Measurements from ENCODE around the gene ZBTB34. TPM values are rescaled to one million over a fixed set of nuclear protein-coding genes. Genes with fewer than 3 reads are reported as not detected.
A peak's percentile ranks its signal among the peaks of the same experiment; 100 is the strongest.

Gene ZBTB34
- total RNA-seq, 1 donor from 2014 or later, result 16.1 TPM

DNA sequence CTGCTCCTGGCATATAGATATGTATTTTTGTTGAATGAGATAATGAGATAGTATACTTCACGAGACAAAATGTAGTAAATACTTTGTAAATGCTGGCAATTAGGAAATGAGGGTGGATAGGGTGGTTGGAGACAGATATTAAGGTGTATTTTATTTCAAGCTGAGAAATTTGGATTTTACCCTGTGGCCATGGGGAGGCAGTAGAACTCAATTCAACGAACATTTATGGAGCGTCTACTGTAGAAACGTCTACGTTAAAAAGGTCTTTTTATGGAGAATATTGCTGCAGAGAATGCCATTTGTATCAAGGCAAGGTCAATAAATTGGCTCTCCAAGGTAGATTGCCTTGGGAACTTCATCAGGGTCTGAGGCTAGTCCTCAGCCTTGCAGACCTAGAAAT lies 32.6 kb downstream of the ZBTB34 start:
- no peaks in the 10 kb centered on the region for H3K27me3 Mint-ChIP-seq (ENCODE audit: low read depth)
- no peak for DNase-seq (ENCODE audit: low read depth, low spot score)
- H3K9me3 Mint-ChIP-seq, result no peaks in the 10 kb centered on the region
- H3K4me1 Mint-ChIP-seq, result peaks cover 8% of the 10 kb centered on the region
- H3K36me3 Mint-ChIP-seq (ENCODE audit: low read depth), result no peaks in the 10 kb centered on the region
- no peak overlapping the region for H3K4me3 Mint-ChIP-seq
- H3K27ac Mint-ChIP-seq (ENCODE audit: unreplicated experiment), result no peak overlapping the region
- peak; percentile 52 for TF ChIP-seq CTCF (conservative IDR thresholded peaks at IDR 0.05)

GRCh38 chr9:126894052-126894603 lies 33.7 kb downstream of the ZBTB34 start:
- H3K27ac Mint-ChIP-seq (ENCODE audit: unreplicated experiment), result no peak overlapping the region
- no peaks in the 10 kb centered on the region for H3K9me3 Mint-ChIP-seq
- H3K27me3 Mint-ChIP-seq (ENCODE audit: low read depth), result no peaks in the 10 kb centered on the region
- H3K4me3 Mint-ChIP-seq, result no peak overlapping the region
- peaks cover 8% of the 10 kb centered on the region for H3K4me1 Mint-ChIP-seq
- no peak for TF ChIP-seq CTCF (conservative IDR thresholded peaks at IDR 0.05)
- no peak for DNase-seq (ENCODE audit: low read depth, low spot score)
- no peaks in the 10 kb centered on the region for H3K36me3 Mint-ChIP-seq (ENCODE audit: low read depth)

- Mint-ChIP-seq H3K4me1 (no peaks in the 10 kb centered on the region), H3K27ac (ENCODE audit: unreplicated experiment) (no peak overlapping the region), H3K9me3 (peaks cover 4% of the 10 kb centered on the region), H3K36me3 (ENCODE audit: low read depth) (no peaks in the 10 kb centered on the region), H3K4me3 (no peak overlapping the region), H3K27me3 (ENCODE audit: low read depth) (peaks cover 2% of the 10 kb centered on the region)
- TF ChIP-seq CTCF (conservative IDR thresholded peaks at IDR 0.05), result no peak
- DNase-seq (ENCODE audit: low read depth, low spot score), result no peak
Observed at GRCh38 chr9:126902210-126902609, 41.8 kb downstream of the ZBTB34 start.

DNA sequence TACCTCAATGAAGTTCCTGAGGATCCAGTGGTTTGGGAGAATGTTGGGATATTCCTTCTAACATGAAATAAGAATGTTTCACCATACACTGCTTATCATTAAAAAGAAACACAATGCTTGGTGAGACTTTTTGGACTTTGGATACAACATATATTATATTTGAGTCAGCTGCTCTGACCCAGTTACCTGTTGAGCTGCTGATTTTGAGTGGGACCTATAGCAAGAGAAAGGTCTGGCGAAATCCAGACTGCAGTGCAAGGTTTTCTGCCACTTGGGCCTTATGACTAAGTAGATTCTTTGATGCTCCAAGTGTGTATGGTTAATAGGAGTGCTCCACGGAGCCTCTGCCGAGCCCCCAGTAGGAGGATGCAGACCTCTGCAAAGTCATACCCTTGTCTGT lies 44.1 kb downstream of the ZBTB34 start:
- H3K9me3 Mint-ChIP-seq, result peaks cover 4% of the 10 kb centered on the region
- H3K27ac Mint-ChIP-seq (ENCODE audit: unreplicated experiment), result no peak overlapping the region
- H3K36me3 Mint-ChIP-seq (ENCODE audit: low read depth), result no peaks in the 10 kb centered on the region
- no peaks in the 10 kb centered on the region for H3K4me1 Mint-ChIP-seq
- no peak overlapping the region for H3K4me3 Mint-ChIP-seq
- peaks cover 20% of the 10 kb centered on the region for H3K27me3 Mint-ChIP-seq (ENCODE audit: low read depth)
- no peak for TF ChIP-seq CTCF (conservative IDR thresholded peaks at IDR 0.05)
- no peak for DNase-seq (ENCODE audit: low read depth, low spot score)

GRCh38 chr9:126906091-126906490 lies 45.7 kb downstream of the ZBTB34 start:
- no peak overlapping the region for H3K27ac Mint-ChIP-seq (ENCODE audit: unreplicated experiment)
- peaks cover 21% of the 10 kb centered on the region for H3K27me3 Mint-ChIP-seq (ENCODE audit: low read depth)
- no peak for DNase-seq (ENCODE audit: low read depth, low spot score)
- no peaks in the 10 kb centered on the region for H3K4me1 Mint-ChIP-seq
- no peaks in the 10 kb centered on the region for H3K36me3 Mint-ChIP-seq (ENCODE audit: low read depth)
- peaks cover 2% of the 10 kb centered on the region for H3K9me3 Mint-ChIP-seq
- H3K4me3 Mint-ChIP-seq, result no peak overlapping the region
- no peak for TF ChIP-seq CTCF (conservative IDR thresholded peaks at IDR 0.05)
